Measurements from ENCODE around the gene NUDT14.

Gene NUDT14

DNA sequence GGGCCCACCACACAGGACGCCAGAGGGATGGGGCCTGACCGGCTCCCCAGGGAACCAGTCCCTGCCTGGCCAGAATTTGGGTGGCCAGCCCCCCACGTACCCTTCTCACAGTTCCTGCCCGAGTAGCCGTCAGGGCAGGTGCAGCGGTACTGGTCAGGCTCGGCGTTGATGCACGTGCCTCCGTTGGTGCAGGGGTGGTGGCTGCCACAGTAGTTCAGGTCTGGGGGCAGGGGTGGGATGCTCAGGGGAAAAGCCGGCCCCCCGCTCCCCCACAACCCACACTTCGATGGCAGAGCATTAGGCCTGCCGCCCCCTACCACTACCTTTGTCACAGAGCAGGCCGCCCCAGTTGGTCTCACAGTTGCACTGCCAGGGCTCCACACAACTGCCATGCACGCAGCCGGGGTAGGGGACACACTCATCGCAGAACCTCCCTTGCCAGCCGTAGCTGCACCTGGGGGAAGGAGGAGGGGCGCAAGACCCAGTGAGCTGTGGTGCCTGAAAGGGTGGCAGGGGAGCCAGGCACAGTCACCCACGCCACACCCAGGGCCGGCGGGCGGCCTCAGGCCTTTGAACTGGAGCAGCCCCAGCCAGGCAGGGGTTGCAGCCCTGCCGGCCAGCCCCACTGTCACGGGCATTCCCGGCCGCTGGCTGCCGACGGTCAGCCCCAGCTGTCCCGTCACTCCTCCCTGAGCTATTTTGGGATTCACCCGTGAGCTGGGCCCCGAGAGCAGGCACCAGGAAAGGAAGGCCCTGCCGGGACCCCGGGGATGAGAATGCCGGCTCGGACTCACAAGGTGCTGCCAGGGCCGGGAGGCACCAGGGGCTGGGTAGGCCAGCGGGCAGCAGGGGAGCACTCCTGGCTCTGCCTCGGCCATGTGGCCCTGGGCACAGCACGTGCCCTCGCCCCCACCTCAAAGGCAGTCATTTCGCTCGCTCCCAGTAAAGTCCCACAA lies 29.0 kb downstream of the NUDT14 start:
- DNase-seq (ENCODE audit: low read depth), result no peak
- TF ChIP-seq CTCF (IDR thresholded peaks at IDR 0.05; ENCODE audit: low read depth, low read length, missing control alignments), result no peak
- no peak overlapping the region for H3K4me3 ChIP-seq (ENCODE audit: low read depth, low read length)

- no peak for TF ChIP-seq CTCF (IDR thresholded peaks at IDR 0.05; ENCODE audit: low read depth, low read length, missing control alignments)
- H3K4me3 ChIP-seq (ENCODE audit: low read depth, low read length), result no peak overlapping the region
- DNase-seq (ENCODE audit: low read depth), result no peak
These were observed 29.9 kb downstream of the NUDT14 start for GRCh38 chr14:105151084-105151837.

GRCh38 chr14:105150368-105151083 lies 30.6 kb downstream of the NUDT14 start:
- no peak overlapping the region for H3K4me3 ChIP-seq (ENCODE audit: low read depth, low read length)
- no peak for TF ChIP-seq CTCF (IDR thresholded peaks at IDR 0.05; ENCODE audit: low read depth, low read length, missing control alignments)
- DNase-seq (ENCODE audit: low read depth), result no peak

GRCh38 chr14:105150026-105150367 lies 31.1 kb downstream of the NUDT14 start:
- no peak for TF ChIP-seq CTCF (IDR thresholded peaks at IDR 0.05; ENCODE audit: low read depth, low read length, missing control alignments)

GRCh38 chr14:105149146-105149781 lies 31.8 kb downstream of the NUDT14 start:
- no peak for TF ChIP-seq CTCF (IDR thresholded peaks at IDR 0.05; ENCODE audit: low read depth, low read length, missing control alignments)

More at GRCh38 chr14:105150026-105150367, 31.1 kb downstream of the NUDT14 start:
- DNase-seq (ENCODE audit: low read depth), result no peak
- no peak overlapping the region for H3K4me3 ChIP-seq (ENCODE audit: low read depth, low read length)

DNA sequence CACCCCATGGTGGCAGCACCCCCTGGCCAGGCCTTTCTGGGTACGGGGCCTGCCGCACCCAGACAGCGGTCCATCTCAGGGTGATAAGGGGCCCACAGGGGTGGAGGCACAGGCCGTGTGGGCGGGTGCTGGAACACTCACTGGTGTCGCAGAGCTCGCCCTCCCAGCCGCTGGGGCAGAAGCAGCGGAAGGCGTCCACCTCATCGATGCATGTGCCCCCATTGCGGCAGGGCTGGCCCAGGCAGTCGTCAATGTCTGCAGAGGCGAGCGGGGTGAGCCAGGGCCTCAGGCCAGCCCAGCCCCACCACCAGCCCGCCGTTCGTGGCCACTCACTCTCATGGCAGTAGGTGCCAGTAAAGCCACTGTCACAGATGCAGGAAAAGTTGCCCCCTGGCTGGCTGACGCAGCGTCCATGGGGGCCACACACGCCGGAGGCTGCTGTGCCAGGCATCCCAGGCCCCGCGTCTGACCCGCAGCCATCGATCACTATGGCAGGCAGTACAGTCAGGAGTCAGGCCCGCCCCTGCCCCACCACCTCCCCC lies 32.4 kb downstream of the NUDT14 start:
- no peak for DNase-seq (ENCODE audit: low read depth)

More at GRCh38 chr14:105149146-105149781, 31.8 kb downstream of the NUDT14 start:
- no peak overlapping the region for H3K4me3 ChIP-seq (ENCODE audit: low read depth, low read length)
- no peak for DNase-seq (ENCODE audit: low read depth)

More for the DNA sequence above, 32.4 kb downstream of the NUDT14 start:
- no peak for TF ChIP-seq CTCF (IDR thresholded peaks at IDR 0.05; ENCODE audit: low read depth, low read length, missing control alignments)
- H3K4me3 ChIP-seq (ENCODE audit: low read depth, low read length), result no peak overlapping the region
